ENCODE data around the gene NPTX1. TPM values are rescaled to one million over a fixed set of nuclear protein-coding genes. Genes with fewer than 3 reads are reported as not detected.
A peak's percentile ranks its signal among the peaks of the same experiment; 100 is the strongest.

The NPTX1 gene
- total and polyA plus RNA-seq, 2 of the 13 experiments (the other 11 are each of a cell fraction or from before 2014, with no cell fraction given) = 0.01 TPM; not detected in 1

DNA sequence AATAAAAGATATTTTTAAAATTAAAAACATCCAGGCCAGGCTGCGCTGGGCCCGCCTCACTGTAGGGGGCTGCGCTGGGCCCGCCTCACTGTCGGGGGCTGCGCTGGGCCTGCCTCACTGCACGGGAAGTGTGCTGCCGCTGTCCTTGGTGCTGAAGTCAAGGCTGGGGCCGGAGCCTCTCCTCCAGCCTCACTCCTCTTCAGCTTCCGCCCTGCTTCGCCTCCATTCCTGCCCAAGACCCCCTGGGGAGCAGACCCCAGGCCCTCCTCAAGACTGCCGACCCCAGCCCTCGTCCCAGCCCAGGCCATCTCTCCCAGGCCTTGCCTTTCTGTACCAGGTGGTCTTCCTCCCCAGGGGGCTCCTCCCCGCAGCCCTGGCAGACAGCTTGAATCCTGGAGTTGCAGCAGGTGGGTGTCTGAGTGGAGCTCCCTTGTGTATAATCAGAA is 35.3 kb downstream of the NPTX1 start (continued):
- TF ChIP-seq FOXP1 (IDR thresholded peaks at IDR 0.05) = no peak
- TF ChIP-seq FOXP1 (CRISPR knock-in tag; IDR thresholded peaks at IDR 0.05) = 0 out of 2 replicates have a peak, but pooled peaks have one; percentile 9
- peak; percentile 94 for TF ChIP-seq ZNF781 (CRISPR knock-in tag; IDR thresholded peaks at IDR 0.05; ENCODE audit: borderline replicate concordance, not compliant biosample characterization)
- peak; percentile 80; the same call in 1 of the 2 replicates for TF ChIP-seq KDM2A (CRISPR knock-in tag; IDR thresholded peaks at IDR 0.05; ENCODE audit: borderline replicate concordance, low read depth)
- no peak for TF ChIP-seq GATA4 (IDR thresholded peaks at IDR 0.05; ENCODE audit: borderline replicate concordance, low read depth)
- TF ChIP-seq ZZZ3 (CRISPR knock-in tag; IDR thresholded peaks at IDR 0.05; ENCODE audit: borderline replicate concordance) = no peak
- TF ChIP-seq, protein P1, sequence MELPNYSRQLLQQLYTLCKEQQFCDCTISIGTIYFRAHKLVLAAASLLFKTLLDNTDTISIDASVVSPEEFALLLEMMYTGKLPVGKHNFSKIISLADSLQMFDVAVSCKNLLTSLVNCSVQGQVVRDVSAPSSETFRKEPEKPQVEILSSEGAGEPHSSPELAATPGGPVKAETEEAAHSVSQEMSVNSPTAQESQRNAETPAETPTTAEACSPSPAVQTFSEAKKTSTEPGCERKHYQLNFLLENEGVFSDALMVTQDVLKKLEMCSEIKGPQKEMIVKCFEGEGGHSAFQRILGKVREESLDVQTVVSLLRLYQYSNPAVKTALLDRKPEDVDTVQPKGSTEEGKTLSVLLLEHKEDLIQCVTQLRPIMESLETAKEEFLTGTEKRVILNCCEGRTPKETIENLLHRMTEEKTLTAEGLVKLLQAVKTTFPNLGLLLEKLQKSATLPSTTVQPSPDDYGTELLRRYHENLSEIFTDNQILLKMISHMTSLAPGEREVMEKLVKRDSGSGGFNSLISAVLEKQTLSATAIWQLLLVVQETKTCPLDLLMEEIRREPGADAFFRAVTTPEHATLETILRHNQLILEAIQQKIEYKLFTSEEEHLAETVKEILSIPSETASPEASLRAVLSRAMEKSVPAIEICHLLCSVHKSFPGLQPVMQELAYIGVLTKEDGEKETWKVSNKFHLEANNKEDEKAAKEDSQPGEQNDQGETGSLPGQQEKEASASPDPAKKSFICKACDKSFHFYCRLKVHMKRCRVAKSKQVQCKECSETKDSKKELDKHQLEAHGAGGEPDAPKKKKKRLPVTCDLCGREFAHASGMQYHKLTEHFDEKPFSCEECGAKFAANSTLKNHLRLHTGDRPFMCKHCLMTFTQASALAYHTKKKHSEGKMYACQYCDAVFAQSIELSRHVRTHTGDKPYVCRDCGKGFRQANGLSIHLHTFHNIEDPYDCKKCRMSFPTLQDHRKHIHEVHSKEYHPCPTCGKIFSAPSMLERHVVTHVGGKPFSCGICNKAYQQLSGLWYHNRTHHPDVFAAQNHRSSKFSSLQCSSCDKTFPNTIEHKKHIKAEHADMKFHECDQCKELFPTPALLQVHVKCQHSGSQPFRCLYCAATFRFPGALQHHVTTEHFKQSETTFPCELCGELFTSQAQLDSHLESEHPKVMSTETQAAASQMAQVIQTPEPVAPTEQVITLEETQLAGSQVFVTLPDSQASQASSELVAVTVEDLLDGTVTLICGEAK (IDR thresholded peaks at IDR 0.05) = no peak
- TF ChIP-seq, protein P1 (CRISPR knock-in tag; IDR thresholded peaks at IDR 0.05) = peak; percentile 71
- TF ChIP-seq NR2C2 (CRISPR knock-in tag; IDR thresholded peaks at IDR 0.05; ENCODE audit: borderline replicate concordance) = no peak
- no peak for TF ChIP-seq ZNF143 (CRISPR knock-in tag; IDR thresholded peaks at IDR 0.05)
- no peak for TF ChIP-seq ZNF577 (CRISPR knock-in tag; IDR thresholded peaks at IDR 0.05; ENCODE audit: borderline replicate concordance, low read depth)
- TF ChIP-seq ZNF432 (CRISPR knock-in tag; IDR thresholded peaks at IDR 0.05; ENCODE audit: borderline replicate concordance) = no peak
- TF ChIP-seq, protein P2, sequence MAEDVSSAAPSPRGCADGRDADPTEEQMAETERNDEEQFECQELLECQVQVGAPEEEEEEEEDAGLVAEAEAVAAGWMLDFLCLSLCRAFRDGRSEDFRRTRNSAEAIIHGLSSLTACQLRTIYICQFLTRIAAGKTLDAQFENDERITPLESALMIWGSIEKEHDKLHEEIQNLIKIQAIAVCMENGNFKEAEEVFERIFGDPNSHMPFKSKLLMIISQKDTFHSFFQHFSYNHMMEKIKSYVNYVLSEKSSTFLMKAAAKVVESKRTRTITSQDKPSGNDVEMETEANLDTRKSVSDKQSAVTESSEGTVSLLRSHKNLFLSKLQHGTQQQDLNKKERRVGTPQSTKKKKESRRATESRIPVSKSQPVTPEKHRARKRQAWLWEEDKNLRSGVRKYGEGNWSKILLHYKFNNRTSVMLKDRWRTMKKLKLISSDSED (CRISPR knock-in tag; IDR thresholded peaks at IDR 0.05) = 0 out of 2 replicates have a peak, but pooled peaks have one; percentile 23
- TF ChIP-seq SP4 (CRISPR knock-in tag; IDR thresholded peaks at IDR 0.05) = peak; percentile 50; the same call in 1 of the 2 replicates
- TF ChIP-seq ZNF839 (CRISPR knock-in tag; IDR thresholded peaks at IDR 0.05; ENCODE audit: borderline replicate concordance) = peak; percentile 80; the same call in 1 of the 2 replicates
- TF ChIP-seq ZNF292 (CRISPR knock-in tag; IDR thresholded peaks at IDR 0.05; ENCODE audit: borderline replicate concordance, low read depth) = peak; percentile 31; the same call in 1 of the 2 replicates
- TF ChIP-seq NR2F2 (IDR thresholded peaks at IDR 0.05; ENCODE audit: borderline replicate concordance, low read depth) = no peak
- TF ChIP-seq MEF2D (CRISPR knock-in tag; IDR thresholded peaks at IDR 0.05) = peak; percentile 91
- TF ChIP-seq KLF16 (CRISPR knock-in tag; IDR thresholded peaks at IDR 0.05) = peak in 1 of 2 experiments; percentile 97; a peak in 2 of 4 replicates
- peak; percentile 92 for TF ChIP-seq ZNF160 (CRISPR knock-in tag; IDR thresholded peaks at IDR 0.05)
